Astrocyte (in vitro differentiated cells and primary cell): Measurements from ENCODE around the gene SLC15A1.

Experiments used
- CTCF ChIP-seq: IDR thresholded peaks from 2 replicates; pipeline ENCODE4 v1.5.1; 2011; ENCODE audit warnings: low read depth, mild to moderate bottlenecking, inconsistent platforms, low read length, moderate library complexity; ENCODE audit not compliant: insufficient read depth
- EZH2 ChIP-seq: IDR thresholded peaks from 2 replicates; pipeline ENCODE4 v1.6.1; 2012; ENCODE audit warnings: mild to moderate bottlenecking, low read length, inconsistent platforms; ENCODE audit not compliant: insufficient read depth

GRCh38 chr13:98740131-98740530 is 12.3 kb downstream of the SLC15A1 start:
- TF ChIP-seq CTCF (no peak), EZH2 (no peak)
